Astrocyte of the cerebellum (primary cell): ENCODE measurements around the gene LAMB1.

Experiments used
- DNase-seq: peaks from one replicate; pipeline ENCODE4 v3.0.0-alpha.2; 2011; ENCODE audit warnings: low read depth
- H3K4me3 ChIP-seq: 2 replicates; pipeline ENCODE4 v1.5.1; 2011; ENCODE audit warnings: mild to moderate bottlenecking, low read depth, low read length, moderate library complexity
- CTCF ChIP-seq: IDR thresholded peaks from 2 replicates; pipeline ENCODE4 v1.5.1; 2012; ENCODE audit warnings: low read length, low read depth, moderate library complexity, mild to moderate bottlenecking; ENCODE audit errors: missing control alignments
- in situ Hi-C: cut with HindIII; loops from 2 replicates; pipeline ENCODE4 v1.10.0; 2017; ENCODE audit warnings: low sequenced_read_pairs

Gene LAMB1

GRCh38 chr7:108020585-108020984, 17.6 kb upstream of the LAMB1 start:
- DNase-seq, result no peak
- no peak overlapping the region for H3K4me3 ChIP-seq
- no peak for TF ChIP-seq CTCF
- in situ Hi-C loops, result no loop called here

GRCh38 chr7:108018668-108019067, 15.7 kb upstream of the LAMB1 start:
- in situ Hi-C loops, result no loop called here
- H3K4me3 ChIP-seq, result no peak overlapping the region
- DNase-seq, result no peak
- TF ChIP-seq CTCF, result no peak

- no peak for DNase-seq
- H3K4me3 ChIP-seq, result no peak overlapping the region
- in situ Hi-C loops, result no loop called here
- no peak for TF ChIP-seq CTCF
Observed at GRCh38 chr7:108017776-108018151, 14.8 kb upstream of the LAMB1 start.

GRCh38 chr7:108016841-108017775, 14.1 kb upstream of the LAMB1 start:
- TF ChIP-seq CTCF, result peak; percentile 58
- DNase-seq, result no peak
- no peak overlapping the region for H3K4me3 ChIP-seq
- in situ Hi-C loops, result no loop called here

GRCh38 chr7:108015740-108016139, 12.8 kb upstream of the LAMB1 start:
- in situ Hi-C loops, result no loop called here
- TF ChIP-seq CTCF, result no peak
- no peak for DNase-seq
- no peak overlapping the region for H3K4me3 ChIP-seq

- peak; percentile 70 for DNase-seq
Observed at GRCh38 chr7:108014747-108015682, 12.1 kb upstream of the LAMB1 start.

More at GRCh38 chr7:108014747-108015682, 12.1 kb upstream of the LAMB1 start:
- in situ Hi-C loops, result no loop called here
- no peak for TF ChIP-seq CTCF
- no peak overlapping the region for H3K4me3 ChIP-seq
